Chondrocyte (in vitro differentiated cells): ENCODE measurements around the gene LRIG3. TPM values are rescaled to one million over a fixed set of nuclear protein-coding genes. Genes with fewer than 3 reads are reported as not detected.

ENCODE experiments used
- DNase-seq: peaks from one replicate; pipeline ENCODE4 v3.0.0; 2021; ENCODE audit warnings: mixed read lengths, low spot score
- H3K27ac Mint-ChIP-seq: one replicate; pipeline ENCODE4 v1.8.0; 2021; ENCODE audit warnings: mild to moderate bottlenecking, moderate library complexity, mixed read lengths; ENCODE audit not compliant: unreplicated experiment
- H3K27me3 Mint-ChIP-seq: 2 replicates; pipeline ENCODE4 v1.8.0; 2021; ENCODE audit warnings: low read depth, mixed read lengths
- H3K36me3 Mint-ChIP-seq: 2 replicates; pipeline ENCODE4 v1.8.0; 2021; ENCODE audit warnings: low read depth, mixed read lengths
- H3K4me1 Mint-ChIP-seq: 2 replicates; pipeline ENCODE4 v1.8.0; 2021; ENCODE audit warnings: low read depth, mild to moderate bottlenecking, mixed read lengths
- H3K4me3 Mint-ChIP-seq: one replicate; pipeline ENCODE4 v1.8.0; 2021; ENCODE audit warnings: mild to moderate bottlenecking, moderate library complexity, mixed read lengths; ENCODE audit not compliant: unreplicated experiment
- H3K9me3 Mint-ChIP-seq: 2 replicates; pipeline ENCODE4 v1.8.0; 2021; ENCODE audit warnings: low read depth, mixed read lengths
- CTCF ChIP-seq: fragments of 200-600 bp; sonication (generic); IDR thresholded peaks from 2 replicates; pipeline ENCODE4 v1.5.0; 2021; ENCODE audit warnings: antibody characterized with exemption, mild to moderate bottlenecking, moderate library complexity
- total RNA-seq: library from RNA; stranded (reverse); gene quantifications from 3 replicates; pipeline ENCODE4 v1.2.1, GENCODE V29; 2021

Gene LRIG3
- total RNA-seq, 1 donor from 2014 or later = 85.8 TPM

DNA sequence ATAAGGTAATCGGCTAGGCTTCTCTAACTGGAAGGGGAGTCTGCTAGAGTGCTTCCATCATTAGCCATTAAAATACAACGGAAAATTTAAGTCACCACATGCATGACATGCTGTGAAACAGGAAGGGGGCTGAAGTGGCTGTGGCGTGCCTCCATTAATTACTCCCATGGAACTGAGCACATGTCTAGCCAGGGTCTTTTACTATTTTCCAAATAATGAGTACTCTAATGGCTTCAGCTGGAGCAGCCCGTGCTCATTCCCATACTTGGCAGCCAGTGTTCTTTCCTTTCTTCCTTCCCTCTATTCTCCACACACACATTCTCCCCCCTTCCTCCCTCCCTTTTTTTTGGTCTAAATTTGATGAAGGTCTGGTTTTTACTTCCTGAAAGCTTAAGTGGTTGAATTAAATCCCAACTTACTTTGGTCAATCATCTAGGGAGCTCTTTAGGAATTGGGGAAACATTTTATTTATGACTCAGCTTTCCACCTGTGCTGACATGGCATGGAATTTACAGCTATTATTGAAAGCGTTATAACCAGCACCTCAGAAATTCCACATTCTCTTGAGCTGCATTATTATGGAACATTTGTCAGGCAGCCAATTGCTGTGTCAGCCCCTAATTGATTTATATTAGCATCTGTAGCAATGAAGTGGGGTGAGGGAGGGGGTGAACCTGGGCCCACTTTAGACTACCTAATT, 72.3 kb downstream of the LRIG3 start:
- no peak for TF ChIP-seq CTCF
- Mint-ChIP-seq H3K9me3 (no peaks in the 10 kb centered on the region), H3K4me3 (no peak overlapping the region), H3K4me1 (peaks cover 17% of the 10 kb centered on the region), H3K36me3 (peaks cover 19% of the 10 kb centered on the region), H3K27me3 (no peaks in the 10 kb centered on the region), H3K27ac (no peak overlapping the region)
- DNase-seq = no peak

DNA sequence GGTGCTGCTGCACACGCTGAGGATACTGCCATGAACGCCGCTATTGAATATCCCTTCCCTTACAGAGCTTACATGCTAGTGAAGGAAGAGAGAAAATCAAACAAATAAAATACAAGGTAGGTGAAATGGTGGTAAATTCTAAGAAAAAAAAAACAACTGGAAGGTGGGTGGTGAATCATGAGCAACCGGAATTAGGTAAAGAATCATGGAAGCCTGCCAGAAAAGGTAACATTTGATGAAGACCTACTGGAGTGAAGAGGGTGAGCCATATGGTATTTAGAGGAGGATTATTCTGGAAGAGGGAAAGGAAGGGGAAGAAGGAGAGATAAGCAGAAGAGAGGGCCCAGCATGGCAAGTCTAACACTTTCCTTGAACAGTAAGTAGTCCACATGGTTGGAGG, 76.1 kb downstream of the LRIG3 start:
- no peak for DNase-seq
- Mint-ChIP-seq H3K27me3 (no peaks in the 10 kb centered on the region), H3K36me3 (peaks cover 17% of the 10 kb centered on the region), H3K9me3 (peaks cover 11% of the 10 kb centered on the region), H3K27ac (no peak overlapping the region), H3K4me1 (peaks cover 12% of the 10 kb centered on the region), H3K4me3 (no peak overlapping the region)
- TF ChIP-seq CTCF = no peak

DNA sequence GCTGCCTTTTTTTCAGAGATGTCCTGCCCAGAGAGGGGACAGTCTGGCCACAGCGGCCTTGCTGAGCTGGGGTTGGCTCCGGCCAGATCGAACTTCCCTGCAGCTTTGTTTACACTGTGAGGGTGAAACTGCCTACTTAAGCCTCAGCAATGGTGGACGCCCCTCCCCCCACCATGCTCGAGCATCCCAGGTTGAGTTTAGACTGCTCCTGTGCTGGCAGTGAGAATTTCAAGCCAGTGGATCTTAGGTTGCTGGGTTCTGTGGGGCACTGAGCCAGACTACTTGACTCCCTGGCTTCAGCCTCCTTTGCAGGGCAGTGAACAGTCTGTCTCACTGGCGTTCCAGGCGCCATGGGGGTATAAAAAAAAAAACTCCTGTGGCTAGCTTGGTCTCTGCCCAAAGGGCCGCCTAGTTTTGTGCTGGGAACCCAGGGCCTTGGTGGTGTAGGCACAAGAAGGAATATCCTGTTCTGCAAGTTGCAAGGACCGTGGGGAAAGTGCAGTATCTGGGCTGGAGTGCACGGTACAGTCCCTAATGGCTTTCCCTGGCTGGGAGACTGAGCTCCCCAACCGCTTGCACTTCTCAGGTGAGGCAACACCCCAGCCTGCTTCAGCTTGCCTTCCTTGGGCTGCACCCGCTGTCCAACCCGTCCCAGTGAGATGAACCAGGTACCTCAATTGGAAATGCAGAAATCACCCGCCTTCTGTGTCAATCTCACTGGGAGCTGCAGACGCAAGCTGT, 79.1 kb downstream of the LRIG3 start:
- H3K4me1 Mint-ChIP-seq = no peaks in the 10 kb centered on the region
- no peak for TF ChIP-seq CTCF
- peaks cover 39% of the 10 kb centered on the region for H3K36me3 Mint-ChIP-seq
- H3K4me3 Mint-ChIP-seq = no peak overlapping the region
- no peak for DNase-seq
- H3K27me3 Mint-ChIP-seq = no peaks in the 10 kb centered on the region
- H3K27ac Mint-ChIP-seq = no peak overlapping the region
- H3K9me3 Mint-ChIP-seq = peaks cover 37% of the 10 kb centered on the region

GRCh38 chr12:58833853-58834252, 86.5 kb downstream of the LRIG3 start:
- Mint-ChIP-seq H3K27me3 (no peaks in the 10 kb centered on the region), H3K27ac (no peak overlapping the region), H3K4me3 (no peak overlapping the region)

More at GRCh38 chr12:58833853-58834252, 86.5 kb downstream of the LRIG3 start:
- Mint-ChIP-seq H3K4me1 (peaks cover 11% of the 10 kb centered on the region), H3K9me3 (peaks cover 34% of the 10 kb centered on the region), H3K36me3 (peaks cover 21% of the 10 kb centered on the region)
- no peak for DNase-seq
- TF ChIP-seq CTCF = no peak
